MM.1S (cell line): ENCODE results near the gene ASZ1.

ENCODE experiments used
- DNase-seq: peaks from one replicate; pipeline ENCODE4 v3.0.0-alpha.2; 2015
- H2AFZ ChIP-seq: fragments of 300-600 bp; sonication (generic); 2 replicates; pipeline ENCODE4 v1.6.0; 2016; ENCODE audit warnings: antibody characterized with exemption, low read length
- H3F3A ChIP-seq: fragments of 300-600 bp; sonication (generic); 2 replicates; pipeline ENCODE4 v1.6.1; 2016; ENCODE audit warnings: mild to moderate bottlenecking, antibody characterized with exemption, low read length, moderate library complexity, mixed read lengths; ENCODE audit not compliant: insufficient read depth
- H3K27ac ChIP-seq: fragments of 300-600 bp; sonication (generic); 2 replicates; pipeline ENCODE4 v1.5.1; 2016; ENCODE audit warnings: mild to moderate bottlenecking, low read length
- H3K27me3 ChIP-seq: fragments of 300-600 bp; sonication (generic); replicated peaks from 2 replicates; pipeline ENCODE4 v1.6.0; 2016; ENCODE audit warnings: low read length; ENCODE audit not compliant: insufficient read depth
- H3K36me3 ChIP-seq: fragments of 300-600 bp; sonication (generic); replicated peaks from 2 replicates; pipeline ENCODE4 v1.6.1; 2016; ENCODE audit warnings: mild to moderate bottlenecking, low read length, mixed read lengths; ENCODE audit not compliant: insufficient read depth
- H3K4me1 ChIP-seq: fragments of 300-600 bp; sonication (generic); 2 replicates; pipeline ENCODE4 v1.6.1; 2016; ENCODE audit warnings: low read length, mixed read lengths
- H3K4me2 ChIP-seq: fragments of 300-600 bp; sonication (generic); 2 replicates; pipeline ENCODE4 v1.6.0; 2016; ENCODE audit warnings: low read depth, low read length
- H3K4me3 ChIP-seq: fragments of 300-600 bp; sonication (generic); 2 replicates; pipeline ENCODE4 v1.5.1; 2016; ENCODE audit warnings: low read length, mixed read lengths
- H3K79me2 ChIP-seq: fragments of 300-600 bp; sonication (generic); 2 replicates; pipeline ENCODE4 v1.6.1; 2016; ENCODE audit warnings: mixed run types, low read length, mixed read lengths
- H3K9ac ChIP-seq: fragments of 300-600 bp; sonication (generic); 2 replicates; pipeline ENCODE4 v1.6.1; 2016; ENCODE audit warnings: low read length, mixed read lengths
- H3K9me2 ChIP-seq: fragments of 300-600 bp; sonication (generic); replicated peaks from 2 replicates; pipeline ENCODE4 v1.6.1; 2016; ENCODE audit warnings: mild to moderate bottlenecking, low read length, mixed read lengths; ENCODE audit not compliant: insufficient read depth
- H3K9me3 ChIP-seq: fragments of 300-600 bp; sonication (generic); replicated peaks from 2 replicates; pipeline ENCODE4 v1.6.1; 2016; ENCODE audit warnings: mild to moderate bottlenecking, low read length, mixed read lengths; ENCODE audit not compliant: insufficient read depth
- H4K20me1 ChIP-seq: fragments of 300-600 bp; sonication (generic); 2 replicates; pipeline ENCODE4 v1.6.1; 2016; ENCODE audit warnings: mild to moderate bottlenecking, low read length, moderate library complexity, mixed read lengths; ENCODE audit not compliant: insufficient read depth
- CTCF ChIP-seq: fragments of 300-600 bp; sonication (generic); IDR thresholded peaks from 2 replicates; pipeline ENCODE4 v1.5.1; 2016; ENCODE audit warnings: antibody characterized with exemption, low read length, mixed read lengths
- EZH2 ChIP-seq: fragments of 300-600 bp; sonication (generic); optimal IDR thresholded peaks from 2 replicates; pipeline ENCODE3; 2017; ENCODE audit warnings: low read depth, mild to moderate bottlenecking, antibody characterized with exemption, low read length, mixed read lengths
- EZH2phosphoT487 ChIP-seq: fragments of 300-600 bp; sonication (generic); IDR thresholded peaks from 2 replicates; pipeline ENCODE4 v1.6.1; 2018; ENCODE audit warnings: antibody characterized with exemption, low read length

Gene ASZ1

GRCh38 chr7:117458977-117459583, 31.8 kb upstream of the ASZ1 start:
- no peaks in the 10 kb centered on the region for H3K9me3 ChIP-seq

DNA sequence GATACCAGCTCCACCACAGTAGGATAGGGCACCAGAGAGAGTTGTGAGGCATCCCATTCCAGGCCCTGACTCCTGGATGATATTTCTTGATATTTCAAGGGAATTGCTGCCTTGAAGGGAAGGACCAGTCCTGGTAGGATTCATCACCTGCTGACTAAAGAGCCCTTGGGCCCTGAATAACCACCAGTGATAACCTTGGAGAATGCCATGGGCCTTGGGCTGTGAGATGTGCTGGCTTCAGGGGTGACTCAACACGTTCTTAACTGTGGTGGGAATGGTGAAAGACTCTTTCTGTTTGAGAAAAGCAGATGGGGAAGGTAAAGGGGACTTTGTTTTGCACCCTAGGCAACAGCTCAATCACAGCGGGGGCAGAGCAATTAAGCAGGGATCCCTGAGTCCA, 21.4 kb upstream of the ASZ1 start:
- no peaks in the 10 kb centered on the region for H3K9me3 ChIP-seq
- H3K9ac ChIP-seq, result no peak overlapping the region
- no peaks in the 10 kb centered on the region for H3F3A ChIP-seq
- H3K36me3 ChIP-seq, result no peaks in the 10 kb centered on the region
- H3K4me2 ChIP-seq, result no peak overlapping the region
- no peaks in the 10 kb centered on the region for H3K79me2 ChIP-seq
- H2AFZ ChIP-seq, result no peak overlapping the region
- H3K9me2 ChIP-seq, result no peaks in the 10 kb centered on the region
- H3K4me1 ChIP-seq, result no peaks in the 10 kb centered on the region
- no peak overlapping the region for H3K4me3 ChIP-seq
- TF ChIP-seq EZH2phosphoT487 (no peak), CTCF (no peak), EZH2 (no peak)
- DNase-seq, result no peak
- no peaks in the 10 kb centered on the region for H4K20me1 ChIP-seq
- no peaks in the 10 kb centered on the region for H3K27me3 ChIP-seq
- no peak overlapping the region for H3K27ac ChIP-seq

More at GRCh38 chr7:117458977-117459583, 31.8 kb upstream of the ASZ1 start:
- no peaks in the 10 kb centered on the region for H3K79me2 ChIP-seq
- H3K27me3 ChIP-seq, result no peaks in the 10 kb centered on the region
- H3K27ac ChIP-seq, result no peak overlapping the region
- no peaks in the 10 kb centered on the region for H3K9me2 ChIP-seq
- H3K4me1 ChIP-seq, result no peaks in the 10 kb centered on the region
- H3K4me2 ChIP-seq, result no peak overlapping the region
- H2AFZ ChIP-seq, result no peak overlapping the region
- no peaks in the 10 kb centered on the region for H4K20me1 ChIP-seq
- peak; percentile 67 for TF ChIP-seq CTCF
- TF ChIP-seq EZH2, result no peak
- peak; percentile 58 for DNase-seq
- no peak overlapping the region for H3K9ac ChIP-seq
- no peak overlapping the region for H3K4me3 ChIP-seq
- no peaks in the 10 kb centered on the region for H3K36me3 ChIP-seq
- no peaks in the 10 kb centered on the region for H3F3A ChIP-seq

DNA sequence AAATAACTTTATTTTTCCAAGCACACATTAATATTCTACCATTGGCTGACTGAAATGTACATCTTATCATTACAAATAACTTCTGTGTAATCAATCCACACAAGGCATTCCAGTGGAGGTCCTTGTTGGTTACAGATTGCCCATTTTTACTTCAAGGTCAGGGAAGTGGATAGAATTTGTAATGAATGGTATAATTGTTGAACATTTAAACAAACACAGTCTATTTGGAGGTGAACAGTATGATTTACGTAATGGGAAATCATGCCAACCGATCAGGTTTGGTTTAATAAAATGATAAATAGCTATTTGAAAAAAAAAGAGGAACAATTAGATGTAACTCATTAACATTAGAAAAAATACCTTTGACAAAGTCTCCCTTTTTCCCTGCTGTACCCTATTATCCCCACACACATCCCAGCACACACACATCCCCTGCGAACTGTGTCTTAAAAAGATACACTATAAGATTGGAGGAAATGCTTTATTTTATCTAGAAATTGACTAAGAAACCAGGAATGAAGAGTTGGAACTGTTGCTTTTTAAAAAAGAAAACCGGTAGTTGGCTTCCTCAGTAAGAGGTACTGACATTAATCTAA, 19.0 kb upstream of the ASZ1 start:
- no peak for DNase-seq

DNA sequence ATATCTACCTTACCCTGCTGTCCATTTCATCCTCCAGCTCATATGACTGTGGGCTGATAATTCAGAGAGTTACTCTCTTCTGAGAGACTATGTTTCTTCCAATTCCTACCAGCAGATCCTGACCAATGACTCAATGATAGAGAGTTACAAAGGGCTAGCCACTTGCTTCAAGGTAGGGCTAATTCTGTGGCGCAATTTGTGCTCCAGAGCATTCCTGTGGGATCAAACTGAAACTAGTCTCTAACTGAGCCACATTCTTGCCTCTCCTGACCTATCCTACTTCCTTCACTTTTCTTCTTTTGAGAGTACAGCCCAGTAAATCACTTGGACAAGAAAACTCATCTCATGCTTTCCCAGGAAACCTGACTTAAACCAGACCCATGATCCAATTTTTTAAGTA, 17.9 kb upstream of the ASZ1 start:
- H3K27me3 ChIP-seq, result no peaks in the 10 kb centered on the region
- H3K36me3 ChIP-seq, result no peaks in the 10 kb centered on the region
- H3K4me2 ChIP-seq, result no peak overlapping the region
- TF ChIP-seq EZH2phosphoT487, result no peak
- TF ChIP-seq EZH2, result no peak
- TF ChIP-seq CTCF, result no peak
- H3K27ac ChIP-seq, result no peak overlapping the region
- H3K9me3 ChIP-seq, result no peaks in the 10 kb centered on the region
- no peaks in the 10 kb centered on the region for H3K9me2 ChIP-seq
- H3K79me2 ChIP-seq, result no peaks in the 10 kb centered on the region
- no peaks in the 10 kb centered on the region for H4K20me1 ChIP-seq
- no peak overlapping the region for H3K4me3 ChIP-seq
- no peak for DNase-seq
- no peak overlapping the region for H3K9ac ChIP-seq
- H3K4me1 ChIP-seq, result no peaks in the 10 kb centered on the region
- H3F3A ChIP-seq, result no peaks in the 10 kb centered on the region
- H2AFZ ChIP-seq, result no peak overlapping the region

More for the DNA sequence above, 19.0 kb upstream of the ASZ1 start:
- Histone ChIP-seq H3K4me3 (no peak overlapping the region), H4K20me1 (no peaks in the 10 kb centered on the region), H3K36me3 (no peaks in the 10 kb centered on the region), H3K4me2 (no peak overlapping the region), H2AFZ (no peak overlapping the region), H3K27me3 (no peaks in the 10 kb centered on the region), H3K9me2 (no peaks in the 10 kb centered on the region), H3F3A (no peaks in the 10 kb centered on the region), H3K9me3 (no peaks in the 10 kb centered on the region), H3K79me2 (no peaks in the 10 kb centered on the region), H3K4me1 (no peaks in the 10 kb centered on the region), H3K27ac (no peak overlapping the region), H3K9ac (no peak overlapping the region)
- TF ChIP-seq EZH2, result no peak
